Nephron (organoid): ENCODE measurements around the gene CLDN1.

Experiments
- H3K27ac Mint-ChIP-seq, 3 experiments: 2 replicates each; pipeline ENCODE4 v1.8.0; 2020; ENCODE audit warnings: mixed read lengths in 3 of 3, mild to moderate bottlenecking in 2 of 3, moderate library complexity in 1 of 3
- H3K27me3 Mint-ChIP-seq: 2 replicates; pipeline ENCODE4 v1.8.0; 2021; ENCODE audit warnings: low read depth, mild to moderate bottlenecking, moderate library complexity, mixed read lengths
- H3K36me3 Mint-ChIP-seq: 2 replicates; pipeline ENCODE4 v1.8.0; 2020; ENCODE audit warnings: low read depth, mixed read lengths
- H3K4me1 Mint-ChIP-seq: 2 replicates; pipeline ENCODE4 v1.8.0; 2020; ENCODE audit warnings: mixed read lengths
- H3K4me3 Mint-ChIP-seq, 3 experiments: 2 replicates each; pipeline ENCODE4 v1.8.0; 2020; ENCODE audit warnings: mild to moderate bottlenecking in 3 of 3, mixed read lengths in 3 of 3, moderate library complexity in 2 of 3
- H3K9me3 Mint-ChIP-seq: 2 replicates; pipeline ENCODE4 v1.8.0; 2020; ENCODE audit warnings: mixed read lengths
- TF ChIP-seq, protein P1 (sequence below), 3 experiments: fragments of 200-600 bp; sonication (generic); IDR thresholded peaks; one replicate each; pipeline ENCODE4 v1.5.0; 2021; ENCODE audit warnings: antibody characterized with exemption in 3 of 3; ENCODE audit not compliant: unreplicated experiment in 3 of 3

Gene CLDN1

DNA sequence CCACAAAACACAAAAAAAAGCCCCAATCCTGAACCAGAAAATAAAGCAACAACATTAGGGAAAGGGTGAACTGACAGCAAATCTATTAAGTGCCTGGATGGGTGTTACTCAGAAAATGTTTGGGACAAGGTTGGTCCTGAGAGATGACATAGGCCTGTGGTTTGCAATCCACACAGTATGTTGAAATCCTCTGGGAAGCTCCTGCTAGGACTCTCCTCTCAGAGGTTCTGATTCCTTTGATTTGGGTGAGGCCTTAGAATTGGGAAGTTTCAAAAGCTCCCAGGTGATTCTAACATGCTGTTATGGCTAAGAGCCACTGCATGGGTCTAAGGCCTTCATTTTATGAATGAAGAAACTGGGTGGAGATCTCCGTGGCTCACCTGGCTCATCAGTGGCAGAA is 18.4 kb downstream of the CLDN1 start:
- TF ChIP-seq, protein P1, sequence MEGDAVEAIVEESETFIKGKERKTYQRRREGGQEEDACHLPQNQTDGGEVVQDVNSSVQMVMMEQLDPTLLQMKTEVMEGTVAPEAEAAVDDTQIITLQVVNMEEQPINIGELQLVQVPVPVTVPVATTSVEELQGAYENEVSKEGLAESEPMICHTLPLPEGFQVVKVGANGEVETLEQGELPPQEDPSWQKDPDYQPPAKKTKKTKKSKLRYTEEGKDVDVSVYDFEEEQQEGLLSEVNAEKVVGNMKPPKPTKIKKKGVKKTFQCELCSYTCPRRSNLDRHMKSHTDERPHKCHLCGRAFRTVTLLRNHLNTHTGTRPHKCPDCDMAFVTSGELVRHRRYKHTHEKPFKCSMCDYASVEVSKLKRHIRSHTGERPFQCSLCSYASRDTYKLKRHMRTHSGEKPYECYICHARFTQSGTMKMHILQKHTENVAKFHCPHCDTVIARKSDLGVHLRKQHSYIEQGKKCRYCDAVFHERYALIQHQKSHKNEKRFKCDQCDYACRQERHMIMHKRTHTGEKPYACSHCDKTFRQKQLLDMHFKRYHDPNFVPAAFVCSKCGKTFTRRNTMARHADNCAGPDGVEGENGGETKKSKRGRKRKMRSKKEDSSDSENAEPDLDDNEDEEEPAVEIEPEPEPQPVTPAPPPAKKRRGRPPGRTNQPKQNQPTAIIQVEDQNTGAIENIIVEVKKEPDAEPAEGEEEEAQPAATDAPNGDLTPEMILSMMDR (IDR thresholded peaks at IDR 0.05; ENCODE audit: unreplicated experiment in 3 of 3), result no peak
- H3K4me1 Mint-ChIP-seq, result no peaks in the 10 kb centered on the region
- no peak overlapping the region for H3K27ac Mint-ChIP-seq
- no peak overlapping the region for H3K4me3 Mint-ChIP-seq
- H3K9me3 Mint-ChIP-seq, result no peaks in the 10 kb centered on the region
- no peaks in the 10 kb centered on the region for H3K27me3 Mint-ChIP-seq
- H3K36me3 Mint-ChIP-seq, result no peaks in the 10 kb centered on the region

DNA sequence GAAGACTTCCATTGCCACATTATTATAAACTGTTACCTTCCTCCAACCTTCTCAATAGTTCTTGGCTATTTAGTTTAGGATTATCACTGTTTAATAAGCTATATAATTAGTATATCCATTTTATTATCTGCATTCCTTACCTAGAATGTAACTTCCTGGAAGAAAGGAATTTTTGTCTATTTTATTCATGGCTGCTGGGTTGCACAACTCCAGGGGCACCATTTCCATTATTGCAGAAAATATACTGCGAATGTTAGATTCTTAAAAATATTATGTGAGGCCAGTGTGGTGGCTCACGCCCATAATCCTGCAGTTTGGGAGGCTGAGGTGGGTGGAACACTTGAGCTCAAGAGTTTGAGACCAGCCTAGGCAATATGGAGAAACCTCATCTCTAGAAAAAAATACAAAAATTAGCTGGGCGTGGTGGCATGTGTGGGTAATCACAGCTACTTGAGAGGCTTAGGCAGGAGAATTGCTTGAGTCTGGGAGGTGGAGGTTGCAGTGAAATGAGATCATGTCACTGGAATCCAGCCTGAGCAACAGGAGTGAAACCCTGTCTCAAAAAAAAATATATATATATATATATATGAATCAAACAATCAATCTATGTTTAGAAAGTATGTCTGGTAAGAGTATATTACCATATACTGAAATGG is 19.9 kb downstream of the CLDN1 start:
- H3K36me3 Mint-ChIP-seq, result no peaks in the 10 kb centered on the region
- H3K27ac Mint-ChIP-seq, result no peak overlapping the region
- H3K4me1 Mint-ChIP-seq, result no peaks in the 10 kb centered on the region
- TF ChIP-seq, protein P1 (IDR thresholded peaks at IDR 0.05; ENCODE audit: unreplicated experiment in 3 of 3), result no peak
- H3K27me3 Mint-ChIP-seq, result no peaks in the 10 kb centered on the region
- H3K9me3 Mint-ChIP-seq, result no peaks in the 10 kb centered on the region
- H3K4me3 Mint-ChIP-seq, result no peak overlapping the region

DNA sequence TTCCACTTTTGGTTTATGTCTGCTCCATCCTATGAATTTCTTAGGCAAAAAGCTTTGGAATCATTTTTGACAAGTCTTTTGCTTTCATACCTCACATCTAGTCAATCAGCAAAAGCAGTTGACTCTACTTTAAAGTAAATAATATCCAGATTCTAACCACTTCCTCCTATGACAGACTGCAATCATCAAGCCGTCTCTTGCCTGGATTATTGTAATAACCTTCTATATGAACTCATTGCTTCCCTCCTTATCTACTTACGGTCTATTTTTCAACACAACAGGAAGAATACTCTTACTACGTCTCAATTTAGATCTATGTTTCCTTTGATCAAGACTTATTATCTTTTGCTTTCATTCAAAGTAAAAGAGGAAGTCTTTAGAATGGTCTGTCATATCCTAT is 20.7 kb downstream of the CLDN1 start:
- Mint-ChIP-seq H3K4me1 (no peaks in the 10 kb centered on the region), H3K4me3 (no peak overlapping the region), H3K9me3 (no peaks in the 10 kb centered on the region), H3K36me3 (no peaks in the 10 kb centered on the region), H3K27ac (no peak overlapping the region), H3K27me3 (no peaks in the 10 kb centered on the region)
- TF ChIP-seq, protein P1 (IDR thresholded peaks at IDR 0.05; ENCODE audit: unreplicated experiment in 3 of 3), result no peak

DNA sequence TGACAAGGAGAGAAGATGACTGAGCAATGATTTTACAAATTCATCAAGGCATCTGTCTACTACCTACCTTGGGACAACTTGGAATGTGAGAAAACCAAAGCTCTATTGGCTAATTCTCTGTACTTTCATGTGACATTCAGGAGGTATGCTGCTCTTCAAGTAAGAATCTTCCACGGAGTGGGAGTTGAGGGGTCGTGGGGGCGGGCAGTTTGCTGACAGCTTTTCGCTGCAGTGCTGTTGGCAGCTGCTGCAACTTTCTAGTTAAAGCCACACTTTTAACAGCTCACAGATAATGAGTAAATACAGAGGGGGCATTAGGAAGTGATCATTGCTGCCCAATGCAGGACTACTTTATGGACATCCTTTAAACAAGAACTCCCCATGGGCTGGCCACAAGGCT is 22.3 kb downstream of the CLDN1 start:
- no peaks in the 10 kb centered on the region for H3K36me3 Mint-ChIP-seq
- no peak overlapping the region for H3K27ac Mint-ChIP-seq
- no peaks in the 10 kb centered on the region for H3K4me1 Mint-ChIP-seq
- no peaks in the 10 kb centered on the region for H3K27me3 Mint-ChIP-seq
- H3K9me3 Mint-ChIP-seq, result no peaks in the 10 kb centered on the region
- TF ChIP-seq, protein P1 (IDR thresholded peaks at IDR 0.05; ENCODE audit: unreplicated experiment in 3 of 3), result no peak
- no peak overlapping the region for H3K4me3 Mint-ChIP-seq

DNA sequence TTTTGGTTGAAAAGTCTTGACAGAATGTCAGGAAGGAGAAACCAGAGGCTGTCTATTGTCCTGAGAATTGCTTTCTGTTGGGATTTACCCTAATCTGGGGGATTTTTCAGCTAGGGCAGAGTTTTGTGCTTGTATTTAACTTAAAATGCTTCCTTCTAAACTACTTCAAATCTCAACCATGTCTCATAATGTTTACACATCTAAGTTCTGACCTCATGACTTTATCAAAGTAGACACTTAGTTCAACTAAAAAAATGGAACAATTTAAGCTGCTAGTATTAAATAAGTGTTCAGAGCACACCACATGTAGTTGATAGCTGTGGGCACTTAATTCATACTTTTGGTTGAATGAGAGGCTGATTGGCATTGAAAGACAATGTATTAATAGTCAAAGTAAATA is 28.2 kb downstream of the CLDN1 start:
- TF ChIP-seq, protein P1 (IDR thresholded peaks at IDR 0.05; ENCODE audit: unreplicated experiment in 3 of 3), result no peak
- peaks cover 12% of the 10 kb centered on the region for H3K9me3 Mint-ChIP-seq
- peaks cover 5% of the 10 kb centered on the region for H3K36me3 Mint-ChIP-seq
- no peak overlapping the region for H3K4me3 Mint-ChIP-seq
- H3K27me3 Mint-ChIP-seq, result no peaks in the 10 kb centered on the region
- H3K4me1 Mint-ChIP-seq, result no peaks in the 10 kb centered on the region
- no peak overlapping the region for H3K27ac Mint-ChIP-seq

DNA sequence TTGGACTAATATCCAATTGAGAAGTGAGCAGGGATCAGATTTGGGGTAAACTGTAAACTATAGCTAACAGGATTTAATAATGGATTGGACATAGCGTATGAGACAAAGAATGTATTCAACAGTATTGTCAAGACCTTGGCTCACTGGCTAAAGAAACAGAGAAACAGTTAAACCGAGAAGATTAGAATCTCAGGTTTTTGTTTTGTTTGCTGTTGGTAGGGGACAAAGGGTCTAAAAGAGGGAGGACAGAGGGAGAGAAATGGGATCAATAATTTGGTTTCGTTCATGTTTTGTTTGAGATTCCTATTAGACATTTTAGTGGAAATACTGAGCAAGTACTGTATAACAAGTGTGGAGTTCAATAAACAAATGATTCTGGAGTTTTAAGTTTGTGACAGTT is 28.6 kb downstream of the CLDN1 start:
- no peaks in the 10 kb centered on the region for H3K4me1 Mint-ChIP-seq
- peaks cover 12% of the 10 kb centered on the region for H3K9me3 Mint-ChIP-seq
- TF ChIP-seq, protein P1 (IDR thresholded peaks at IDR 0.05; ENCODE audit: unreplicated experiment in 3 of 3), result no peak
- no peaks in the 10 kb centered on the region for H3K27me3 Mint-ChIP-seq
- H3K27ac Mint-ChIP-seq, result no peak overlapping the region
- peaks cover 5% of the 10 kb centered on the region for H3K36me3 Mint-ChIP-seq
- H3K4me3 Mint-ChIP-seq, result no peak overlapping the region
